Measurements from ENCODE around the gene SLC43A2. TPM values are rescaled to one million over a fixed set of nuclear protein-coding genes. Genes with fewer than 3 reads are reported as not detected.

Gene SLC43A2
- total RNA-seq, 1 experiment from 2014 or later: 12.9 TPM

- peaks cover 8 to 9% of the 10 kb centered on the region in 2 experiments for H3K9me3 Mint-ChIP-seq
- H3K36me3 Mint-ChIP-seq (ENCODE audit: insufficient read depth in 1 of 3, low read depth in 3 of 3): peaks cover 10 to 12% (median 11%) of the 10 kb centered on the region in 3 experiments
- Histone ChIP-seq H2AK5ac (ENCODE audit: insufficient read length, low read length) (no peak overlapping the region), H4K5ac (ENCODE audit: insufficient read length, low read depth, low read length) (no peak overlapping the region), H2BK15ac (ENCODE audit: low read depth, low read length) (no peak overlapping the region), H3K9ac (ENCODE audit: extremely low read depth, insufficient read length, low read length) (no peak overlapping the region), H3K14ac (ENCODE audit: insufficient read depth, low read length) (no peak overlapping the region; the same call in 1 of the 2 replicates), H3K23me2 (ENCODE audit: insufficient read length, low read depth, low read length, poor library complexity, severe bottlenecking) (no peaks in the 10 kb centered on the region), H4K20me1 (ENCODE audit: control insufficient read depth, insufficient read depth, insufficient read length) (no peaks in the 10 kb centered on the region), H2BK12ac (ENCODE audit: insufficient read length, low read depth, low read length) (no peak overlapping the region), H3K4ac (ENCODE audit: low read depth, low read length) (no peak overlapping the region), H3K56ac (ENCODE audit: insufficient read length, low read depth, low read length) (no peak overlapping the region), H3T11ph (ENCODE audit: low read length) (no peak overlapping the region), H2BK5ac (ENCODE audit: insufficient read length, low read length) (no peak overlapping the region), H3K18ac (ENCODE audit: insufficient read length, low read depth, low read length) (no peak overlapping the region), H2AFZ (ENCODE audit: low read length) (no peak overlapping the region), H3K23ac (ENCODE audit: insufficient read length, low read depth, low read length) (no peak overlapping the region), H3K79me2 (ENCODE audit: insufficient read depth, low read length) (no peaks in the 10 kb centered on the region), H3K9me3 (ENCODE audit: control insufficient read depth, low read depth, low read length) (no peaks in the 10 kb centered on the region), H3K4me1 (ENCODE audit: insufficient read depth, low read length) (peaks cover 5% of the 10 kb centered on the region; the same call in 1 of the 2 replicates), H2BK120ac (ENCODE audit: low read depth, low read length, poor library complexity, severe bottlenecking) (no peak overlapping the region), H3K4me2 (ENCODE audit: insufficient read depth, insufficient read length, low read length) (no peak overlapping the region), H3K79me1 (ENCODE audit: insufficient read depth, low read depth, low read length, poor library complexity, severe bottlenecking) (no peaks in the 10 kb centered on the region), H3K27ac (ENCODE audit: insufficient read length, low read depth, low read length) (no peak overlapping the region), H4K91ac (ENCODE audit: insufficient read length, low read depth, low read length) (no peak overlapping the region), H3K27me3 (ENCODE audit: insufficient read depth, low read length) (no peaks in the 10 kb centered on the region), H2BK20ac (ENCODE audit: low read depth, low read length, poor library complexity, severe bottlenecking) (no peak overlapping the region), H4K8ac (replicated peaks; ENCODE audit: insufficient read length, low read depth, low read length) (no peak overlapping the region)
- TF ChIP-seq CTCF (conservative IDR thresholded peaks at IDR 0.05): no peak
- no CpG with 5 or more reads among the region's 19 CpGs for WGBS (ENCODE audit: extremely low coverage, insufficient read length, low lambda C conversion rate)
- H3K4me3 Mint-ChIP-seq: no peak overlapping the region
- no peaks in the 10 kb centered on the region for H3K27me3 Mint-ChIP-seq (ENCODE audit: low read depth)
- no peak overlapping the region for H3K27ac Mint-ChIP-seq
- DNase-seq: no peak
- peaks cover 5 to 12% of the 10 kb centered on the region in 2 experiments for H3K4me1 Mint-ChIP-seq
Measured at GRCh38 chr17:1605681-1606351, 22.8 kb downstream of the SLC43A2 start.

All from H9 (cell line).